Middle frontal gyrus (tissue), 1 donor: ENCODE data around the gene SHC2.
"Not testable (repeated sequence)": the region's sequence is repeated elsewhere in the genome, so short reads cannot be mapped to it uniquely, and the experiment has no call there.

Experiments used
- DNase-seq: peaks from one replicate; pipeline ENCODE4 v3.0.0-alpha.2; 2015; ENCODE audit warnings: low spot score; ENCODE audit errors: extremely low spot score

The SHC2 gene

GRCh38 chr19:450912-451481, 9.8 kb downstream of the SHC2 start:
- DNase-seq, result not testable (repeated sequence)

- no peak for DNase-seq
Measured at GRCh38 chr19:449916-450315, 10.9 kb downstream of the SHC2 start.

GRCh38 chr19:447816-448560, 12.8 kb downstream of the SHC2 start:
- no peak for DNase-seq

- no peak for DNase-seq
Measured at GRCh38 chr19:447064-447426, 13.8 kb downstream of the SHC2 start.

- DNase-seq, result no peak
Measured at GRCh38 chr19:444677-445210, 16.1 kb downstream of the SHC2 start.

GRCh38 chr19:443005-443404, 17.8 kb downstream of the SHC2 start:
- DNase-seq, result no peak

GRCh38 chr19:442085-442484, 18.7 kb downstream of the SHC2 start:
- DNase-seq, result no peak

- DNase-seq, result no peak
Measured at GRCh38 chr19:441213-441836, 19.5 kb downstream of the SHC2 start.

GRCh38 chr19:440391-441212, 20.2 kb downstream of the SHC2 start:
- no peak for DNase-seq

GRCh38 chr19:439167-439900, 21.5 kb downstream of the SHC2 start:
- DNase-seq, result no peak

GRCh38 chr19:438416-438958, 22.3 kb downstream of the SHC2 start:
- no peak for DNase-seq

- no peak for DNase-seq
Measured at GRCh38 chr19:437041-437440, 23.8 kb downstream of the SHC2 start.

- no peak for DNase-seq
Measured at GRCh38 chr19:436413-436950, 24.4 kb downstream of the SHC2 start.

GRCh38 chr19:435707-436412, 25.0 kb downstream of the SHC2 start:
- peak; percentile 31 for DNase-seq

GRCh38 chr19:435056-435706, 25.7 kb downstream of the SHC2 start:
- DNase-seq, result no peak

- DNase-seq, result no peak
Measured at GRCh38 chr19:434152-434960, 26.5 kb downstream of the SHC2 start.

GRCh38 chr19:430701-431100, 30.1 kb downstream of the SHC2 start:
- no peak for DNase-seq

- no peak for DNase-seq
Measured at GRCh38 chr19:428149-428548, 32.7 kb downstream of the SHC2 start.
